GM21576 (cell line): ENCODE measurements around the gene KDM4B.

Experiments used
- ATAC-seq: cut with Tn5 transposase; IDR thresholded peaks from one replicate; pipeline ENCODE4 v1.9.1; 2021; ENCODE audit warnings: mild to moderate bottlenecking, moderate library complexity; ENCODE audit not compliant: unreplicated experiment

The KDM4B gene

GRCh38 chr19:5048091-5048726 lies 79.3 kb downstream of the KDM4B start:
- ATAC-seq: no peak

DNA sequence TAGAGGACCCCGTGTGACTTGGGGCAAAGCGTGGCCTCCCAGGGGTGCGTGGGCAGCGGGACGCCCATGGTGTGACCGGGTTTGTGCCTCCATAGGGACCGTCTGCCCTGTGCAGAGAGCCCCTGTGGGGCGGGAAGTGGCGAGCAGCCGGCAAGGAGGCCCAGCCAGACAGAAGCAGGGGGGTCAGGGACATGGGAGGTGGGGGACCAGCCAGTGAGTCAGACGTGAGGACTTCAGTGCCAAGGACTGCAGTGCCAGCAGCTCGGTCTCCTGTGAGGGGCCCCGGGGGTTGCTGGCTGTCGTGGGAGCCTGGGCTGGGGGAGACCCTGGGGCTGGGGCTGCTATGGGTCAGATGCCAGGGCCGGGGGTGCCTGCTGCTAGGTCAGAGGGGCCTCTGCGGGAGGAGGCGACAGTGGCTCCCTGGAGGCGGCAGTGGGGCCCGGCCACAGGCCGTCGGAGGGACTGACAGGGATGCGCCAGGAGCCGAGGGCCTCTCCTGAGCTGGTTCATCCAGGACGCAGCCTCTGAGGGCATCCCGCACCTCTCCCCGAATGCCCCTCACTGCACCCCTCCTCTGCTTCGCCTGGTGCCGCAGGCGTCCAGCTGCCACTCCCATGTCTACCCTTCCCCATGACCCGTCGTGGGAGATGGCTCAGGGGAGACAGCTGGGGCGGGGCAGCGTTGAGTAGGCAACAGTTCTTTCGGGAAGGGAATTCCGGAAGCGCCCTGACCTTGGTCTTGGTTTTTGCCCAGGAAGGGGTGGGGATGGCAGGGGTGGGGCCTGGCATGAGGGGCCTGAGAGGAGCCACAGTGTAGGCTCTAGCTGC lies 80.0 kb downstream of the KDM4B start:
- no peak for ATAC-seq

DNA sequence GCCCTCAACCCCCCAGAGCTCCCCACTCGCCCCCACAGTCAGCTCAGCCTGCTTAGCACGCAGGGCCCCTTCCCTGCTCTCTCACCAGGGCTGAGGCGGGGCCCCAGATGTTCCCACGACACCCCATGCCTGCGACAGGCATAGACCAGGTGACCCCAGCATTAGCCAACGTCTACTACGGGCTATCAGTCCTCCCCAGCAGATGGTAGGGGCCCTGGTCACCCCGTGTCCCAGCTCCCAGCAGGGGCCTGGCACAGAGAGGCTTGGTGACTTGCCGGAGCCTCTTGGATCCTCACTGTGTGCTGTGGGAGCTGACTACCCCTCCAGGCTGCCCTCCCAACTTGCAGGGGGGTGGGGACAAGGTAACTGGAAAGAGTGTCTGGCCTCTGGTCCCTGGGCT lies 80.6 kb downstream of the KDM4B start:
- ATAC-seq: no peak

DNA sequence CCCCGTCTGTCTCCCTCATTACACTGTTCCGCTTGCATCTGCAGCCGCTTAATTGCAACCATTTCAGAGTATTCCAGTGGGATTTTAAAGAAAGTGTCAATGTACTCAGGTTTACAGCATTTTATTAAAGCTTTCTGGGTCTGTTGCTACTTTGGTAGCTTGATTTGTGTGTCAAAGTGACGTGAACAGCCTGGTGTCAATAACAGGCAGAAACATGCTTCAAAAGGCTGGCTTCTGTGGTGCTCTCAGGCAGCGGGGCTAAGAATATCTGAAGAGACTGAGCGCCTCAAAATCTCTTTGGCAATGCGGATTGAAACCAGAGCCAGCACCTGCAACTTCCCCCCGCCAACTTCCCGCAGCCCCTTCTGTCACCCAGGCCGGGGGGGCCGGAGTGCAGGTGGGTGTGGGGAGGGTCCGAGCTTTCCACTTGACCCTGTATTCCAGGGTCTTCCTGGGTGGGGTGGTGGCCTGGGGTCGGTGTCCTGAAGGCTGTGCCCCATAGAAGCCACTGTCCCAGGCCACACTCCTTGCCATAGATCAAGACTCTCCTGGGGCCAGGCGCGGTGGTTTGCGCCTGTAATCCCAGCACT lies 81.2 kb downstream of the KDM4B start:
- ATAC-seq: no peak

- no peak for ATAC-seq
Measured at GRCh38 chr19:5050905-5051304, 82.0 kb downstream of the KDM4B start.

GRCh38 chr19:5051619-5052018 lies 82.7 kb downstream of the KDM4B start:
- ATAC-seq: no peak

- ATAC-seq: no peak
Measured at GRCh38 chr19:5052515-5052914, 83.6 kb downstream of the KDM4B start.

DNA sequence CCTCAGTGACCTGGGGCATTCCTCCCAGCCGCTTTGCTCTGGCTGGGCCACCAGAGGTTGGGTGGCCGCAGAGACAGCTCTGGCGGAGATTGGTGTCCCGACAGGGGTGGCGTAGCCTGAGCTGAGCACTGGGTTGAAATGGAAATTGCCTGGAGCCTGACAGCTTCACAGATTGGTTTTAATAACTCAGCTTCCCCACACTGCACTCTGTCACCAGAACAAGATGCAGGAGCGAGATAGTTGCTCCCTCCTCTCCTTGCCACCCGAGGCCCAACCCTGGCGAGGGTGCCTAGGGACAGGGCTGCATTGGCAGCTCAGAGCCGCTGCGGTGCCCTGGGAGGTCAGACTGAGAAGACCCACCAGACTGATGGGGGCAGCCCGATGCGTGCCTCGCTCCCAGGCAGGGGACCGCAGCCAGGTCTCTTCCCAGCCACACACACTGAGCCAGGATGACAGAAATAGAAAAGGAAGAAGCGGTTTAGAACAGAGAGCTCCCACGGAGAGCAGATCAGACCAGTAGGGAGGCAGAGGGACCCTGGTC lies 84.1 kb downstream of the KDM4B start:
- ATAC-seq: no peak

DNA sequence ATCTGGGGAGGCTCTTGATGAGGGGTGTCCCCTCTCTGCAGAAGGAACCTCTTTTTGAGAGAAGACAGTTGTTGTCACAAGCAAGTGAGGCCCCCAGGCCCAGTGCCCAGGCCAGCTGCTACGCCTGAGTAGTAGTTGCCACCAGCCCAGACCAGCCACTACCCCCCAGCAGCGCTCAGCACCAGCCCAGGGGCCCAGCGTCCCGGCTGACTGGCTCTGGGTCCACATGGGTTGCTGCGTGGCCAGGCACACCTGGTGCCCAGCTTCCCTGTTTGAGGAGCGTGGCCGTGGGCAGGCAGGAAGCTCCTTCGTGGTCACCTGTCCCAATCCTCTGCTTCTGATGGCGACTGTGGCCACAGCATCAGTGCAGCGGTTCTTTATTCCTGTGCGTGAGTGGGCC lies 84.7 kb downstream of the KDM4B start:
- no peak for ATAC-seq

DNA sequence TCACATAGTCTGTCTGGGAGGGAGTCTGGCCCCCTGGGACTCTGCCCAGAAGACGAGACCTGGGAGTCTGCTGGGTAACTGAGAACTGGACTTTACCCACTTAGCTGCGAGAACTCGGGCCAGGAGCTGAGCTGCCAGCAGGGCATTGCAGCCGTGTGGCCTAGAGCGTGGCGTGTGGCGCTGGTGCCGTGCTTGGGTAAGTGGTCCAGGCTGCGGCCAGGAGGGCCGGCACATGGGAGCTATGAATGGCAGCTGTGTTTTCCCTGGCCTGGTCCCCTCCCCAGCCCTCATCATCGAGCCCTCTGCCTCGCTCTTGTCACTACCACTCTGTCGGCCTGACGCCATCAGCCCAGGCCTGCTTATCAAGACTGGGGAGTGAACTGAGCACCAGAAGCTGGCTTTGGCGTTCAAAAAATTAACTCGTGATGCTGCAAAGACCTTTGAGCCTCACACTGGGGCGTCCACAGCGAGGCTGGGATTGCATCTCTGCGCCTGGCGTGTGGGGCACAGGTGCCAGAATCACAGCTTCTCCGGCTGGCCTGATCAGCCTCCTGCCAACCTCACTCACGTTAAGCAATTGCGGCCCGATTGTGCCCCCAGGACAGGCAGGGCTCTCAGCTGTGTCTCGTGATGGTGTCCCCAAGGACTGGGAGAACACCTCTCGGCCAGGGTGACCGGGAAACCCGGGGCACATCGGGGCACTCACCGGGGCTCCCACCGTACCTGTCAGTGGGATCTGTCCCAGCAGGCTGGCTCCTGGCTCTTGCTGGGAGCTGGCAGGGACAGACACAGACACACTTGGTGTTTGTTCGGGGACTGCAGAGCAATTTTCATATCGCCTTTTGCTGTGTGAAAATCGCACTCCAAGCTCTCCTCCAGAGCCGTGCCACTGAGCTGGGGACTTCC lies 85.9 kb downstream of the KDM4B start:
- no peak for ATAC-seq

- ATAC-seq: no peak
Measured at GRCh38 chr19:5055457-5055776, 86.5 kb downstream of the KDM4B start.

DNA sequence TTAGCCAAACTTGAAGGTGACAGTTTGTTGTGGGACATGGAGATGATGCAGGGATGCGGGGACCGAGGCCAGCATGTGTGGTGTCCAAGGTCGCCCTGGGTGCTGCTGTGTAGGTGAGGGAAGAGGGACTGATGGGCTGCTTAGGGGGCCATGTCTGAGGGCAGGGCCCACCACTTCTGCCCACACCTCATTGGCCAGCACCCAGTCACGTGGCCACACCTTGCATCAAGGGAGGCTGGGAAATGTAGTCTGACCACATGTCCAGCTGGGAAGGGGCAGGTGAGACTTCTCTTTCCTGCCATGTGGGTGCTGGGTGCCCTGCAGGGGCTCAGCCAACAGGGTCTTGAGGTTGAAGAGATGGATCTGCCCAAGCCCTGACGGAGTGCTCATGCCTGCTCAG lies 88.9 kb downstream of the KDM4B start:
- no peak for ATAC-seq

GRCh38 chr19:5058521-5059212 lies 89.8 kb downstream of the KDM4B start:
- ATAC-seq: no peak

DNA sequence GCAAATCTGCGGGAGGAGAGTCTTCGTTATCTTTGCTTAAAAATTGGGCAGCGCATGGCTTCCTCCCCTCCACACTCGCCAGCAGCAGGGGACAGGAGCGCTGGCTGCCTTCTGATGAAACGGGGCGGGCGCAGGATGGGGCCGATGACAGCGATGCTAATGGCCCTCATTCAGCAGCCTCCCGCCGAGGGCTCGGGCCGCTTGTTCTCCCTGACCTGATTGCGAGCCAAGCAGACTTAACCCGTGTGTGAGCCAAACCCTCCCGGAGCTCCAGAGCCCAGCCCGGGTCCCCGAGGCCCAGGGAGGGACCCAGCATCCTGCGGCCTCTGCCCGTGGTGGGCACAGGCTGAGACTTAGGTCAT lies 90.3 kb downstream of the KDM4B start:
- no peak for ATAC-seq

DNA sequence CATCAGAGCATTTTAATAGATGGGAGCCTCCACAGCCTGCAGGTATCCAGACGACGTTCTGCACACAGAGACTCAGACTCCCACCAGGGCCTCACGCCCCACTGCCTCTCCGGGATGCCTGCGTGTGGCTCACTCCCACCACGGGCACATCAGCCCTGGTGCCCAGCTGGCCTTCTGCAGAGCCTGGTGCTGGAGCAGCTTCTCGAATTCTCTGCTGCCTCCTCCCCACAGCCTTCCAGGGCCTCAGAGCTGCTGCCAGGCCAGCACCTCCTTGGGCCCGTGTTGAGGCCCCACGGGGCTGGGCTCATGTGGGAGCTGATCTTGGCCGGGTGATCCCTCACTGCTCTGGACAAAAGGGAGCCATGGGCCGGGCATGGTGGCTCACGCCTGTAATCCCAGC lies 90.9 kb downstream of the KDM4B start:
- ATAC-seq: no peak

- no peak for ATAC-seq
Measured at GRCh38 chr19:5062195-5062594, 93.3 kb downstream of the KDM4B start.

DNA sequence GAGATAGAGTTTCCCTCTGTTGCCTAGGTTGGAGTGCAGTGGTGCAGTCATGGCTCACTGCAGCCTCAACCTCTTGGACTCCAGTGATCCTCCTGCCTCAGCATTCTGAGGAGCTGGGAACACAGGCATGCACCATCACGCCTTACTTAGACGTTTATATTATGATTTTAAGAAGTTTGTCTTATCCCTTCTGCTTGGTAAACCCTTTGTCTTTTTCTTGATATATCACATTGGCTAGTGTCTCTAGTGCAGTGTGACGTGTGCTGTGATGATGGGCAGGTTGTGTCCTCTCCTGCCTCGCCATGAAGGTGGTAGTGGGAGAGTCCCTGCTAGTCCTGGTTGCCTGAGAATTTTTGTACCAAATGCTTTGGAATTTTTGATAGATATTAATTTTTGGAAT lies 93.9 kb downstream of the KDM4B start:
- ATAC-seq: no peak

GRCh38 chr19:5063873-5064645 lies 95.1 kb downstream of the KDM4B start:
- ATAC-seq: no peak

GRCh38 chr19:5064896-5065295 lies 96.0 kb downstream of the KDM4B start:
- ATAC-seq: no peak

DNA sequence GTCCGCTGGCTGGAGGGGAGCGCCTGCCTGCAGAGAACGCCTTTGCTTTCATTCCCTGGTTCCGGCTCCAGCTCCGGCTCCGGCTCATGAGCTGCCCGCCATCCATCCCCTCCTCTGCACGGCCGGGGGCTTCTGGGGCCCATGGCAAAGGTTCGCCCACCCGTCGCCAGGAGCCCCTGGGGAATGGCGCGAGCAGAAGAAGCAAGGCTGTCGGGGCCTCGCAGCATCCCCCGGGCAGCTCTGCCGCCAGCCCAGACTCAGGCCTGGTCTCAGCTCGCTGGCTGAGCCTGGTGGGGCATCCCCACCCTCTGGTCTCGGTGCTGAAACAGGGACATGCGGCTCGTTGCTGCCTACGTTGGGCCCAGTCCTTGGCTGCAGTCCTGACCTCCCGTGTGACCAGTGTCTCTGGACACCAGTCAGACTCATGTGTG lies 96.8 kb downstream of the KDM4B start:
- no peak for ATAC-seq
